ENCODE measurements around the gene NCOR2. TPM values are rescaled to one million over a fixed set of nuclear protein-coding genes. Genes with fewer than 3 reads are reported as not detected.
A peak's percentile ranks its signal among the peaks of the same experiment; 100 is the strongest.

Gene NCOR2
- total RNA-seq, 2 donors from 2014 or later: 228 to 229 TPM

DNA sequence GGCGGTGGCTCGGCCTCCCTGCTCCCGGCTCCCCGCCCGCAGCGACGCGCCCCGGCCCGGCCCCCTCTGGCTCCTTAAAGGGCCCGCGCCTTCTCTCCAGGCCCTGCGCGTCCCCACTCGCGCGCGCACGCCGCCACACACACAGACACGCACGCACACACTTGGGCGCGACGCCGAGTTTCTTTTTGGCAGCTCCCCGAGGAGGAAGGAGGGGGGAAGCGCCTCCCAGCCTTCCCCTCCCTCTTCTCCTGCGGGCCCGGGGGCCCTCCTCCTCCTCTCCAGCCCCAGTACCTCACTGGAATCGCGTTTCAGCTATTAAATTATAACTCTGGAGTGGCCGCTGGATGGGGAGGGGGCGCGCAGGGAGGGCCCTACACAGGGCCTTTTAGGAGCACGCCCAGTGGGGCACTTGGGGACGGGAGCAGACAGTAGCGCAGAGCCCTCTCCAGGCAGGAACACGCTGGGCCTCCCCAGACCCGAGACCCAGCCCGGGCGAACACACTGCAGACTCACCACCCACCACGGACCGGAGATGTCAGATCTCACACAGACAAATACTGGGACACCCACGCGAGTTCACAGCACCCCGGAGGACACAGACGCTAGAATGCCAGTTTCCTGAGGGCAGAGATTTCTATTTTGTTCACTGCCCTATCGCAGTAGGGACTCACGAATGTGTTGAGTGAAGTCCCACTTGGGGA is 411 bp upstream of the NCOR2 start:
- H3K27me3 ChIP-seq (replicated peaks; ENCODE audit: insufficient read depth): no peaks in the 10 kb centered on the region
- H3K9me3 ChIP-seq: no peaks in the 10 kb centered on the region
- H3K36me3 ChIP-seq: no peaks in the 10 kb centered on the region
- DNase-seq (ENCODE audit: low spot score): peak; percentile 80
- H3K4me1 ChIP-seq (ENCODE audit: control insufficient read depth in 1 of 2, low read depth in 2 of 2): peaks cover 36 to 52% of the 10 kb centered on the region in 2 donors
- peak overlapping the region; percentile 86 to 97 for H3K27ac ChIP-seq
- ATAC-seq (ENCODE audit: insufficient number of reproducible peaks, low FRiP score, low read depth): peak; percentile 42
- TF ChIP-seq, protein P1, sequence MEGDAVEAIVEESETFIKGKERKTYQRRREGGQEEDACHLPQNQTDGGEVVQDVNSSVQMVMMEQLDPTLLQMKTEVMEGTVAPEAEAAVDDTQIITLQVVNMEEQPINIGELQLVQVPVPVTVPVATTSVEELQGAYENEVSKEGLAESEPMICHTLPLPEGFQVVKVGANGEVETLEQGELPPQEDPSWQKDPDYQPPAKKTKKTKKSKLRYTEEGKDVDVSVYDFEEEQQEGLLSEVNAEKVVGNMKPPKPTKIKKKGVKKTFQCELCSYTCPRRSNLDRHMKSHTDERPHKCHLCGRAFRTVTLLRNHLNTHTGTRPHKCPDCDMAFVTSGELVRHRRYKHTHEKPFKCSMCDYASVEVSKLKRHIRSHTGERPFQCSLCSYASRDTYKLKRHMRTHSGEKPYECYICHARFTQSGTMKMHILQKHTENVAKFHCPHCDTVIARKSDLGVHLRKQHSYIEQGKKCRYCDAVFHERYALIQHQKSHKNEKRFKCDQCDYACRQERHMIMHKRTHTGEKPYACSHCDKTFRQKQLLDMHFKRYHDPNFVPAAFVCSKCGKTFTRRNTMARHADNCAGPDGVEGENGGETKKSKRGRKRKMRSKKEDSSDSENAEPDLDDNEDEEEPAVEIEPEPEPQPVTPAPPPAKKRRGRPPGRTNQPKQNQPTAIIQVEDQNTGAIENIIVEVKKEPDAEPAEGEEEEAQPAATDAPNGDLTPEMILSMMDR (IDR thresholded peaks at IDR 0.05): no peak
- peak overlapping the region; percentile 70 for H3K4me3 ChIP-seq

DNA sequence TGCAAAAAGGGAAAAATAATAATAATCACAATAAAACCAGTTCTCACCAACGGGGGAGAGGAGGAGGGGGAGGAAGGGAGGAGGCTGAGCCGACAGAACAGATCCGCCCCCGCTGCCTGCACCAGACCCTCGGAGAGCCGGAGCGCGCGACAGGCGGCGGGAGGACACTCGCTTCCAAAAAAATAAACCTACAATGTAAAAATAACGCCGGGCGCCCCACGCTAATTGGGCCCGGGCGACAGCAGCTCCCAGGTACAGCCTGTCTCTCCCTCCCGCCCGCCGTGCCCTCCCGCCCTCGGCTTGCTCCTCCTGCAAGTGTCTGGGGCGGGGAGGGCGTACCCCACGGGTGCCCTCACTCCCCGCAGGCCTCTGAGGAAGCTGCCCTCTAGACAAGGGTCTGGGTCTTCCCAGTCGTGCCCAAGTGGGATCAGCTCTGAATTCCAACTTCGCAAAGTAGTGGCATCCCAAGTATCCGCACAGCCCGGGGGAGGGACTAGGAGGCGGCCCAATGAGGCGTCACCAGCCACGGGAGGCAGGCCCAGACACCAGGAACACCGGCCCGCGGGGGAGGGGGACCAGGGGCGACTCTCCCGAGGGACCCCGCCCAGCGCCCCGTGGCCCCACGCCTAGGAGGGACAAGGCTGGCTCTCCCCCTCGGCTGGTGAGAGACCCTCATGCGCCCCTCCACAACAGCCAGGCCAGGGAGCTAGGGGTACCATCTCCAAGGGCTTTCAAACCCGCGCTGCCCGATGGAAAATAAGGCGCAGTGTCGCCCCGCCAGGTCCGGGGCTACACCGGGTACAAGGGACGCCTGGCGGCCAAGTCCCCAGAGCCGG is 1.0 kb downstream of the NCOR2 start:
- Histone ChIP-seq H3K4me3 (peak overlapping the region; percentile 99), H3K27ac (peak overlapping the region; percentile 93 to 98), H3K9me3 (no peaks in the 10 kb centered on the region), H3K36me3 (no peaks in the 10 kb centered on the region), H3K4me1 (ENCODE audit: control insufficient read depth in 1 of 2, low read depth in 2 of 2) (peaks cover 41 to 53% of the 10 kb centered on the region in 2 donors), H3K27me3 (replicated peaks; ENCODE audit: insufficient read depth) (no peaks in the 10 kb centered on the region)
- peak; percentile 37 for ATAC-seq (ENCODE audit: insufficient number of reproducible peaks, low FRiP score, low read depth)
- TF ChIP-seq, protein P1 (IDR thresholded peaks at IDR 0.05): no peak
- peak; percentile 66 for DNase-seq (ENCODE audit: low spot score)

DNA sequence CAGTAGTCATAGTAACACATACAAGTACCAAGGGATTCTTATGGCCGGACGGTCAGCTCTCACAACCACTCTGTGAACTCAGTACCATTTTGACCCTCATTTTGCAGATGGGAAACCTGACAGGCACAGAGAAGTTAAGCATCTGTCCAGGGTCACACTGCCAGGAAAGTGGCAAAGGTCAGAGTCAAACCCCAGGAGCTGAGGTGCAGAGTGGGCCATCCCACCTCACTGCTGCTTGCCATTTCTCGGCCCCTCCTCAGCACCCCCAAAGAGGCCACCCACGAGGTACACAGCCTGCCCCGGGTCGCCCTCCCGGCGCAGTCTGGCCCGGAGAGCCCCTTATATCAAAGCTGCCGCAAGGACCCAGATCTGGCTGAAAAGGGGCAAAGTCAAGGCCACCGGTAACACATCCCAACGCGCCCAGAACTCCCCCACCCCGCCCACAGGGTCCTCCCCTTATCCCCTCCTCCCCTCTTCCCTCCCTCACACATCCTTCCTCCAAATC is 1.7 kb downstream of the NCOR2 start:
- H3K4me1 ChIP-seq (ENCODE audit: control insufficient read depth in 1 of 2, low read depth in 2 of 2): peaks cover 45 to 55% of the 10 kb centered on the region in 2 donors
- ATAC-seq (ENCODE audit: insufficient number of reproducible peaks, low FRiP score, low read depth): no peak
- no peaks in the 10 kb centered on the region for H3K9me3 ChIP-seq
- no peaks in the 10 kb centered on the region for H3K27me3 ChIP-seq (replicated peaks; ENCODE audit: insufficient read depth)
- H3K27ac ChIP-seq: peak overlapping the region; percentile 93 to 98
- TF ChIP-seq, protein P1 (IDR thresholded peaks at IDR 0.05): no peak
- H3K4me3 ChIP-seq: peak overlapping the region; percentile 99
- no peaks in the 10 kb centered on the region for H3K36me3 ChIP-seq
- DNase-seq (ENCODE audit: low spot score): no peak

DNA sequence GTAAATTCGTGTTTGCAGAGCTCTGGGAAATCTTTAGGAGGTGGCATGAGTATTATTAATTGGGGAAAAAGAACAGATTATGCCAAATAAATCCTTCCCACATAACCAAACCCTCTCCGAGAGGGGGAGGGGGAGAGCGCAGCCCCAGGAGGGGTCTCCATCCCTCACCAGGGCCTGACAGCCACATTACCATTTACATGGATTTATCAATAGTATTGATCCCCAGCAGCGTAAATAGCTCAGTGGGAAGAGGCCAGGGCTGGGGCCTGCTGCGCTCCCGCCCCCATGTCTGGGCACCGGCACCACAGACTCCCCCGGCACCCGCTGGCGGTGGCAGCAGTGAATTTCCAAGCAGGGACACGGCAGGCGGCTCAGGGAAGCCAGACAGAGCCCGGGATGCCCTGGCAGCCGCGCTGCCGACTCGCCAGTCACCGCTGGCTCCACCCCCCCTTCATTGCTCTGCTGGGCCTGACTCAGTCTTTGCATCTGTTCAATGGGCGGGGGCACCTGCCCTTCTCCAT is 2.4 kb downstream of the NCOR2 start:
- ATAC-seq (ENCODE audit: insufficient number of reproducible peaks, low FRiP score, low read depth) (no peak), DNase-seq (ENCODE audit: low spot score) (peak; percentile 31)
- Histone ChIP-seq H3K4me1 (ENCODE audit: control insufficient read depth in 1 of 2, low read depth in 2 of 2) (peaks cover 45 to 62% of the 10 kb centered on the region in 2 donors), H3K27ac (no peak overlapping the region), H3K9me3 (no peaks in the 10 kb centered on the region), H3K4me3 (peak overlapping the region; percentile 99), H3K27me3 (replicated peaks; ENCODE audit: insufficient read depth) (no peaks in the 10 kb centered on the region), H3K36me3 (no peaks in the 10 kb centered on the region)
- TF ChIP-seq, protein P1 (IDR thresholded peaks at IDR 0.05): no peak

All from thoracic aorta (tissue), 2 donors.